Adrenal gland (tissue), 5 donors: ENCODE measurements around the gene TP73.

Experiments used
- POLR2A ChIP-seq, 2 donors: fragments of 450-650 bp; IDR thresholded peaks; one replicate each; pipeline ENCODE4 v1.6.1; 2017; ENCODE audit warnings: antibody characterized with exemption in 2 of 2, mild to moderate bottlenecking in 2 of 2, moderate library complexity in 1 of 2
- TF ChIP-seq, protein P1 (sequence below), 6 experiments: fragments of 450-650 bp in 4 of 6; fragments of 200-600 bp in 2 of 6; sonication (generic) in 1 of 6; IDR thresholded peaks; 1 replicate in 5 of 6; 2 replicates in 1 of 6; pipeline versions ENCODE4 v1.5.1 to v1.8.0; 2016 to 2021; ENCODE audit warnings: antibody characterized with exemption in 6 of 6, mild to moderate bottlenecking in 2 of 6, moderate library complexity in 1 of 6
- donor health status: DM: no; HTN: no; CAD: no.

DNA sequence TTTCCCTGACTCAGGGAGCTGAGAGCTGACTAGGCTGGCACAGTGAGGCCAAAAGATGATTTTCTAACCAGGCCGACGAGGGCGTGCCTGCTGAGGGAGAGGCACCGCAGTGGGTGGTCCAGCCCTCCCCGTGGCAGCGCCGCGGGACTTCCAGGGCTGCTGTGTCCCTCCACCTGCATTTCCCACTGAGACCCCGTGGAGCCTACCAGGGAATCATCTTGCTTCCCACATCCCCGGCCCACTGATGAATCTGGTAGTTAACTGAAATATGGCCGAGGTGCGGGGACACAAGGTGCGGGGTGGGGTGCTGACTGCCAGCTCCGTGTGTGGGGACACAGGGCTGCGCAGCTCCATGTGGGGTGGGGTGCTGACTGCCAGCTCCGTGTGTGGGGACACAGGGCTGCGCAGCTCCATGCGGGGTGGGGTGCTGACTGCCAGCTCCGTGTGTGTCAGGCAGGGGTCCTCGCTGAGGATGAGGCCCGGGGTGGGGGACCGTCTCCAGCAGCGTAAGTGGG lies 12.9 kb upstream of the TP73 start:
- TF ChIP-seq, protein P1, sequence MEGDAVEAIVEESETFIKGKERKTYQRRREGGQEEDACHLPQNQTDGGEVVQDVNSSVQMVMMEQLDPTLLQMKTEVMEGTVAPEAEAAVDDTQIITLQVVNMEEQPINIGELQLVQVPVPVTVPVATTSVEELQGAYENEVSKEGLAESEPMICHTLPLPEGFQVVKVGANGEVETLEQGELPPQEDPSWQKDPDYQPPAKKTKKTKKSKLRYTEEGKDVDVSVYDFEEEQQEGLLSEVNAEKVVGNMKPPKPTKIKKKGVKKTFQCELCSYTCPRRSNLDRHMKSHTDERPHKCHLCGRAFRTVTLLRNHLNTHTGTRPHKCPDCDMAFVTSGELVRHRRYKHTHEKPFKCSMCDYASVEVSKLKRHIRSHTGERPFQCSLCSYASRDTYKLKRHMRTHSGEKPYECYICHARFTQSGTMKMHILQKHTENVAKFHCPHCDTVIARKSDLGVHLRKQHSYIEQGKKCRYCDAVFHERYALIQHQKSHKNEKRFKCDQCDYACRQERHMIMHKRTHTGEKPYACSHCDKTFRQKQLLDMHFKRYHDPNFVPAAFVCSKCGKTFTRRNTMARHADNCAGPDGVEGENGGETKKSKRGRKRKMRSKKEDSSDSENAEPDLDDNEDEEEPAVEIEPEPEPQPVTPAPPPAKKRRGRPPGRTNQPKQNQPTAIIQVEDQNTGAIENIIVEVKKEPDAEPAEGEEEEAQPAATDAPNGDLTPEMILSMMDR (IDR thresholded peaks at IDR 0.05), result no peak
- no peak for TF ChIP-seq POLR2A (IDR thresholded peaks at IDR 0.05)
